Trophoblast cell (in vitro differentiated cells and primary cell): ENCODE data around the gene PIAS3.

ENCODE experiments used
- DNase-seq, 2 donors: peaks; one replicate each; pipeline ENCODE4 v3.0.0-alpha.2; 2016
- H2AFZ ChIP-seq: 2 replicates; pipeline ENCODE4 v1.6.1; 2013; ENCODE audit warnings: low read length, moderate library complexity, mild to moderate bottlenecking; ENCODE audit not compliant: insufficient read depth, poor library complexity
- H2AK5ac ChIP-seq: 2 replicates; pipeline ENCODE4 v1.6.1; 2013; ENCODE audit warnings: mild to moderate bottlenecking, low read length
- H2BK120ac ChIP-seq: 2 replicates; pipeline ENCODE4 v1.6.1; 2013; ENCODE audit warnings: low read length, mild to moderate bottlenecking, moderate library complexity; ENCODE audit not compliant: insufficient read depth, poor library complexity
- H2BK12ac ChIP-seq: 2 replicates; pipeline ENCODE4 v1.6.1; 2013; ENCODE audit warnings: mild to moderate bottlenecking, low read length, moderate library complexity
- H2BK5ac ChIP-seq: 2 replicates; pipeline ENCODE4 v1.6.1; 2013; ENCODE audit warnings: low read length, low read depth, moderate library complexity, mild to moderate bottlenecking; ENCODE audit not compliant: poor library complexity
- H3K14ac ChIP-seq: 2 replicates; pipeline ENCODE4 v1.6.1; 2013; ENCODE audit warnings: mild to moderate bottlenecking, low read length
- H3K18ac ChIP-seq: 2 replicates; pipeline ENCODE4 v1.6.1; 2013; ENCODE audit warnings: mild to moderate bottlenecking, low read length
- H3K23ac ChIP-seq: 2 replicates; pipeline ENCODE4 v1.6.1; 2013; ENCODE audit warnings: low read length
- H3K27ac ChIP-seq: 2 replicates; pipeline ENCODE4 v1.5.1; 2013; ENCODE audit warnings: low read depth, mild to moderate bottlenecking, inconsistent platforms, low read length, moderate library complexity
- H3K27me3 ChIP-seq: 2 replicates; pipeline ENCODE4 v1.6.1; 2013; ENCODE audit warnings: inconsistent platforms, mild to moderate bottlenecking, low read length, moderate library complexity; ENCODE audit not compliant: insufficient read depth
- H3K36me3 ChIP-seq, 2 experiments: 1 replicate in 1 of 2; 2 replicates in 1 of 2; pipeline ENCODE4 v1.6.1; 2013; ENCODE audit warnings: low read length in 2 of 2, mild to moderate bottlenecking in 2 of 2, moderate library complexity in 1 of 2; ENCODE audit not compliant: insufficient read depth in 2 of 2, control insufficient read depth in 1 of 2
- H3K4ac ChIP-seq: 2 replicates; pipeline ENCODE4 v1.6.1; 2013; ENCODE audit warnings: low read depth, mild to moderate bottlenecking, low read length, moderate library complexity
- H3K4me1 ChIP-seq, 2 experiments: 1 replicate in 1 of 2; 2 replicates in 1 of 2; pipeline ENCODE4 v1.6.1; 2013; ENCODE audit warnings: low read length in 2 of 2, mild to moderate bottlenecking in 2 of 2, moderate library complexity in 1 of 2; ENCODE audit not compliant: insufficient read depth in 2 of 2, control insufficient read depth in 1 of 2
- H3K4me2 ChIP-seq: 2 replicates; pipeline ENCODE4 v1.6.1; 2013; ENCODE audit warnings: inconsistent platforms, mild to moderate bottlenecking, low read length, moderate library complexity
- H3K4me3 ChIP-seq: 2 replicates; pipeline ENCODE4 v1.5.1; 2013; ENCODE audit warnings: mild to moderate bottlenecking, low read depth, low read length, inconsistent platforms
- H3K79me1 ChIP-seq: one replicate; pipeline ENCODE4 v1.6.1; 2013; ENCODE audit warnings: low read length
- H3K79me2 ChIP-seq: 2 replicates; pipeline ENCODE4 v1.6.1; 2013; ENCODE audit warnings: low read length, mild to moderate bottlenecking; ENCODE audit not compliant: control insufficient read depth, insufficient read depth, poor library complexity
- H3K9ac ChIP-seq: 2 replicates; pipeline ENCODE4 v1.6.1; 2013; ENCODE audit warnings: mild to moderate bottlenecking, low read length
- H3K9me3 ChIP-seq: 2 replicates; pipeline ENCODE4 v1.6.1; 2013; ENCODE audit warnings: low read depth, mild to moderate bottlenecking, control low read depth, inconsistent platforms, low read length; ENCODE audit not compliant: insufficient read depth
- H4K12ac ChIP-seq: 2 replicates; pipeline ENCODE4 v1.6.1; 2013; ENCODE audit warnings: low read depth, mild to moderate bottlenecking, low read length, moderate library complexity
- H4K8ac ChIP-seq: 2 replicates; pipeline ENCODE4 v1.6.1; 2013; ENCODE audit warnings: low read depth, mild to moderate bottlenecking, low read length, moderate library complexity
- H4K91ac ChIP-seq: one replicate; pipeline ENCODE4 v1.6.1; 2013; ENCODE audit warnings: low read depth, mild to moderate bottlenecking, low read length, moderate library complexity
- WGBS: extraction: QIAGEN DNeasy Blood & Tissue Kit; methylation state at CpG from one replicate; pipeline ENCODE4 v1.1.7; 2013; ENCODE audit warnings: missing lambda C conversion rate; ENCODE audit not compliant: insufficient read length, insufficient coverage; ENCODE audit errors: extremely low coverage; 5-methylcytosine and 5-hydroxymethylcytosine counted together

Gene PIAS3

GRCh38 chr1:145887631-145888030 lies 28.8 kb upstream of the PIAS3 start:
- Histone ChIP-seq H3K27me3 (peaks cover 8% of the 10 kb centered on the region), H2BK5ac (no peak overlapping the region), H4K8ac (no peak overlapping the region), H3K23ac (no peak overlapping the region), H4K91ac (no peak overlapping the region), H3K9me3 (no peaks in the 10 kb centered on the region), H3K18ac (no peak overlapping the region), H3K36me3 (no peaks in the 10 kb centered on the region), H2AK5ac (no peak overlapping the region), H2BK12ac (no peak overlapping the region), H3K4me3 (no peak overlapping the region), H2BK120ac (no peak overlapping the region), H3K14ac (no peak overlapping the region), H3K9ac (no peak overlapping the region), H3K4me1 (peaks cover 0 to 8% of the 10 kb centered on the region in 2 experiments), H2AFZ (no peak overlapping the region), H3K79me2 (no peaks in the 10 kb centered on the region), H3K4ac (no peak overlapping the region), H4K12ac (no peak overlapping the region), H3K27ac (no peak overlapping the region), H3K79me1 (peaks cover 4% of the 10 kb centered on the region), H3K4me2 (no peak overlapping the region)
- DNase-seq = no peak
- WGBS = no CpG with 5 or more reads among the region's 5 CpGs

DNA sequence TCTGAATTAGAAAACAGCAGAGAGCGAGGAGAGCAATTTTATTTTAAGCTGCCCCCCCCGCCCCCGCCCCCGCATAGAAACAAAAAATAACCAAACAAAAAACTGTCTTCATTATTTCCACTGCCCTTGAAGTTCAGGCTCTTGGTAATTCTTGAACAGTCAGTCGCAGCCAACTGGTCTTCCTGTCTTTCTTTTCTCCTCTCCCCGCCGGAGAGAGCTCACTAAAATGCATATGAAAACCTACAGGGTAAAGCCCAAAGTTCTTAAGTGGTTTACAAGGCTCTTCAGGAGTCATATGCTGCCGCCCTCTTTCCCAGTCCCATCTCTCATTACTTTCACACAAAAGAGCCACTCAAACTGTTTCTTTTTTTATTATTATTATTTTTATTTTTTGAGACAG lies 27.9 kb upstream of the PIAS3 start:
- Histone ChIP-seq H3K36me3 (no peaks in the 10 kb centered on the region), H3K9ac (no peak overlapping the region), H2AK5ac (no peak overlapping the region), H3K79me1 (no peaks in the 10 kb centered on the region), H4K8ac (no peak overlapping the region), H3K9me3 (no peaks in the 10 kb centered on the region), H4K12ac (no peak overlapping the region), H4K91ac (no peak overlapping the region), H3K4me3 (no peak overlapping the region), H3K4me2 (no peak overlapping the region), H3K14ac (no peak overlapping the region), H3K27ac (no peak overlapping the region), H3K4ac (no peak overlapping the region), H3K79me2 (no peaks in the 10 kb centered on the region), H3K23ac (no peak overlapping the region), H3K18ac (no peak overlapping the region), H2BK12ac (no peak overlapping the region), H3K4me1 (peaks cover 0 to 3% of the 10 kb centered on the region in 2 experiments), H2BK120ac (no peak overlapping the region), H3K27me3 (peaks cover 8% of the 10 kb centered on the region), H2AFZ (no peak overlapping the region), H2BK5ac (no peak overlapping the region)
- no peak for DNase-seq
- WGBS = no CpG with 5 or more reads among the region's 8 CpGs

DNA sequence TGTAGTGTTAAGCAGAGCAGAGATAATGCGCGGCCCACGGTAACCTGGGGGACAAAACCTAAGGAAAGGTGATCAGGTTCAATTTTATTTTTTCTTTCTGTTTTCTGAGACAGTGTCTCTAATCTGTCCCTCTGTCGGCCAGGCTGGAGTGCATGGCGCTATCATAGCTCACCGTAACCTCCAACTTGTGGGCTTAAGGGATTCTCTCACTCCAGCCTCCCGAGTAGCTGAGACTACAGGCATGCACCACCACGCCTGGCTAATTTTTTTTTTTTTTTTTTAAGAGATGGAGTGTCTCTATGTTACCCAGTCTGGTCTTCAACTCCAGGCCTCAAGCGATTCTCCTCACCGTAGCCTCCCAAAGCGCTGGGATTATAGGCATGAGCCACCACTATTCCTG lies 27.5 kb upstream of the PIAS3 start:
- no peak overlapping the region for H2BK5ac ChIP-seq
- H2AFZ ChIP-seq = peak overlapping the region; percentile 57
- no peak overlapping the region for H3K23ac ChIP-seq
- H3K9ac ChIP-seq = no peak overlapping the region
- DNase-seq = no peak
- no peak overlapping the region for H2BK12ac ChIP-seq
- H3K79me2 ChIP-seq = no peaks in the 10 kb centered on the region
- H3K9me3 ChIP-seq = no peaks in the 10 kb centered on the region
- no peak overlapping the region for H3K4me3 ChIP-seq
- H2BK120ac ChIP-seq = no peak overlapping the region
- no peak overlapping the region for H3K18ac ChIP-seq
- no peak overlapping the region for H4K91ac ChIP-seq
- peaks cover 8% of the 10 kb centered on the region for H3K27me3 ChIP-seq
- peaks cover 0 to under 1% of the 10 kb centered on the region in 2 experiments for H3K4me1 ChIP-seq
- no peak overlapping the region for H3K4ac ChIP-seq
- H3K14ac ChIP-seq = no peak overlapping the region
- H2AK5ac ChIP-seq = no peak overlapping the region
- H3K27ac ChIP-seq = no peak overlapping the region
- H4K12ac ChIP-seq = no peak overlapping the region
- no peaks in the 10 kb centered on the region for H3K79me1 ChIP-seq
- no CpG with 5 or more reads among the region's 11 CpGs for WGBS
- H3K4me2 ChIP-seq = peak overlapping the region; percentile 82
- H3K36me3 ChIP-seq = no peaks in the 10 kb centered on the region
- H4K8ac ChIP-seq = no peak overlapping the region

- H3K9me3 ChIP-seq = no peaks in the 10 kb centered on the region
- no peak within 1 kb of the TSS for H2BK5ac ChIP-seq
- no peak within 1 kb of the TSS for H4K91ac ChIP-seq
- no peak within 1 kb of the TSS for H2AK5ac ChIP-seq
- no peak within 1 kb of the TSS for H2BK12ac ChIP-seq
- H3K4ac ChIP-seq = no peak within 1 kb of the TSS
- no peak within 1 kb of the TSS for H3K14ac ChIP-seq
- H3K4me1 ChIP-seq = peaks cover 0 to 2% of the 10 kb centered on the region in 2 experiments
- peak within 1 kb of the TSS; percentile 75 for H3K4me3 ChIP-seq
- no peak within 1 kb of the TSS for H3K18ac ChIP-seq
- H3K23ac ChIP-seq = no peak within 1 kb of the TSS
- peak within 1 kb of the TSS; percentile 82 for H3K4me2 ChIP-seq
- H2AFZ ChIP-seq = peak within 1 kb of the TSS; percentile 91
- no peaks in the 10 kb centered on the region for H3K79me1 ChIP-seq
- no peak within 1 kb of the TSS for H4K8ac ChIP-seq
- H3K27me3 ChIP-seq = peaks cover 8% of the 10 kb centered on the region
- peak; percentile 78 to 84 for DNase-seq
- H2BK120ac ChIP-seq = no peak within 1 kb of the TSS
- H4K12ac ChIP-seq = no peak within 1 kb of the TSS
- no peak within 1 kb of the TSS for H3K9ac ChIP-seq
- H3K27ac ChIP-seq = no peak within 1 kb of the TSS
- WGBS = no CpG with 5 or more reads among the region's 36 CpGs
- H3K36me3 ChIP-seq = no peaks in the 10 kb centered on the region
- no peaks in the 10 kb centered on the region for H3K79me2 ChIP-seq
Observed at GRCh38 chr1:145885738-145886287, 26.9 kb upstream of the PIAS3 start, which contains the start of gene ANKRD35. TSS of gene ANKRD35 (minus strand) at chr1:145885866. CDS start at chr1:145885758, 108 bp downstream.
